ES-I3 (cell line): ENCODE data around the gene TMEM161A.
"Not testable (repeated sequence)": the region's sequence is repeated elsewhere in the genome, so short reads cannot be mapped to it uniquely, and the experiment has no call there.

Experiments
- H3K36me3 ChIP-seq: 2 replicates; pipeline ENCODE4 v1.6.1; 2013; ENCODE audit warnings: mild to moderate bottlenecking, low read length, control low read depth, moderate library complexity; ENCODE audit not compliant: insufficient read depth
- H3K4me1 ChIP-seq: 2 replicates; pipeline ENCODE4 v1.6.1; 2013; ENCODE audit warnings: mild to moderate bottlenecking, control low read depth, low read length; ENCODE audit not compliant: insufficient read depth
- H3K9ac ChIP-seq: 2 replicates; pipeline ENCODE4 v1.6.1; 2013; ENCODE audit warnings: low read depth, mild to moderate bottlenecking, low read length, moderate library complexity
- H3K9me3 ChIP-seq: 2 replicates; pipeline ENCODE4 v1.6.1; 2013; ENCODE audit warnings: mild to moderate bottlenecking, low read length, moderate library complexity; ENCODE audit not compliant: control insufficient read depth, insufficient read depth

Gene TMEM161A

GRCh38 chr19:19105365-19106055 lies 32.8 kb downstream of the TMEM161A start:
- H3K9ac ChIP-seq: peak overlapping the region; percentile 69; the same call in 1 of the 2 replicates
- peaks cover 5% of the 10 kb centered on the region for H3K4me1 ChIP-seq
- no peaks in the 10 kb centered on the region for H3K36me3 ChIP-seq
- no peaks in the 10 kb centered on the region for H3K9me3 ChIP-seq

- peaks cover 5% of the 10 kb centered on the region for H3K4me1 ChIP-seq
- no peaks in the 10 kb centered on the region for H3K9me3 ChIP-seq
- H3K9ac ChIP-seq: no peak overlapping the region
- H3K36me3 ChIP-seq: no peaks in the 10 kb centered on the region
These were observed 35.1 kb downstream of the TMEM161A start for GRCh38 chr19:19103167-19103566.

- not testable (repeated sequence) for H3K4me1 ChIP-seq, H3K9ac ChIP-seq, H3K36me3 ChIP-seq, H3K9me3 ChIP-seq
These were observed 35.7 kb downstream of the TMEM161A start for GRCh38 chr19:19102566-19102965.

GRCh38 chr19:19101540-19101939 lies 36.7 kb downstream of the TMEM161A start:
- peaks cover 5% of the 10 kb centered on the region for H3K4me1 ChIP-seq

DNA sequence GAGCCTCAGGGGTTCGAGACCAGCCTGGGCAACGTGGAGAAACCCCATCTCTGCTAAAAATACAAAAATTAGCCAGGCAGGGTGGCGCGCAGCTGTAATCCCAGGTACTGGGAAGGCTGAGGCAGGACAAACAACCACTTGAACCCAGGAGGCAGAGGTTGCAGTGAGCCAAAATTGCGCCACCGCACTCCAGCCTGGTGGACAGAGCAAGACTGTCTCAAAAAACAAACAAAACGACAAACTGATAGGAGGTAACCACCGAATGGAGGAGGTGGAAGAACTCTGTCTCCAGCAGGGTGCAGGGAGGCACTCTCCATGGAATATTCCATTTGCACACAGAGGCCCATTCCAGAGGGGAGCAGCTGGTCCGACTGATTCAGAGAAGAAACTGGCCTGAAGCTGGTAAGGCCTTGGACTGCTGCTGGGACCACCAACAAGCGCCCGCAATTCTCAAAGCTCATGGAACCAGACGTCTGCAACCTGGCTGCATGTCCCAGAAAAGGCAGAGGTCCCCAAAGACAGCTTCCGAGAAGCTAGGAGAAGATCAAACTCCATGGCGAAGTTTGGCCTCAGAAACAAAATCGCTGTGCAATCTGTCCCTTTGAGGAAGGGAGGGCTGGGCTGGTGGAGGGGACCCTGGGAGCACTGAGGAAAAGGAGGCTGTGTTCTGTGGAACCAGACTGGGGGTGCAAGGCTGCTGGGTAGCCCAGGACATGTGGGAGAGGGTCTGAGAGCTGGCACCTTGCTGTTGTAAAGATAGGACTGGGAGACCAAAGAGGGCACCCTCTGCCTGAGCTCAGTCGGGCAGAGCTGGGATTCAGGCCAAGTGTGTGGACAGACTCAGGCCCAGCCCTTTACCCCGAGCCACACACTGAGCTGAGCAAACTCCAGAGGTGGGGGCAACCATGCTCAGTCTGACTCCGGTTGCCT lies 39.3 kb downstream of the TMEM161A start:
- Histone ChIP-seq H3K36me3 (no peaks in the 10 kb centered on the region), H3K9ac (no peak overlapping the region), H3K4me1 (no peaks in the 10 kb centered on the region; the same call in 1 of the 2 replicates), H3K9me3 (no peaks in the 10 kb centered on the region)

More at GRCh38 chr19:19101540-19101939, 36.7 kb downstream of the TMEM161A start:
- H3K9ac ChIP-seq: no peak overlapping the region
- H3K36me3 ChIP-seq: no peaks in the 10 kb centered on the region
- no peaks in the 10 kb centered on the region for H3K9me3 ChIP-seq

GRCh38 chr19:19098084-19098702 lies 40.1 kb downstream of the TMEM161A start:
- Histone ChIP-seq H3K4me1 (no peaks in the 10 kb centered on the region; the same call in 1 of the 2 replicates), H3K36me3 (no peaks in the 10 kb centered on the region), H3K9ac (no peak overlapping the region), H3K9me3 (no peaks in the 10 kb centered on the region)

- Histone ChIP-seq H3K4me1 (no peaks in the 10 kb centered on the region; the same call in 1 of the 2 replicates), H3K9me3 (no peaks in the 10 kb centered on the region), H3K9ac (no peak overlapping the region), H3K36me3 (no peaks in the 10 kb centered on the region)
These were observed 41.3 kb downstream of the TMEM161A start for GRCh38 chr19:19096641-19097627.

DNA sequence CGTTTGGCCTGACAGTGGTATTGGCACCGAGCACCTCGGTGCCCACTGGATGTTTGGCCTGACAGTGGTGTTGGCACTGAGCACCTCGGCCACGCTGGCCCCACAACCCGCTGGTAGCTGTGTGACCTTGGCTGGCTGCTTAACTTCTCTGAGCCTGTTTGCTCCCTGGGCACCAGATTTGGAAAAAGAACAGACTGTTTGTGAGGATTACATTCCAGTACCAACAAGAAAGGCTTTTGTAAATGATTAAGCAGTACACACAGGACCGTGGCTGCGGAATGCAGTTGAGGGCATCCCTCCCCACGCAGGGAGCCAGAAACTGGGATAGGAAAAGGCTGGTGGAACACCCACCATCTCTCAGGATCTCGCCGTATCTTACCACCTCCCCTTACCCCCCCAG lies 42.6 kb downstream of the TMEM161A start:
- Histone ChIP-seq H3K36me3 (no peaks in the 10 kb centered on the region), H3K9me3 (no peaks in the 10 kb centered on the region), H3K4me1 (no peaks in the 10 kb centered on the region; the same call in 1 of the 2 replicates), H3K9ac (no peak overlapping the region)

GRCh38 chr19:19094513-19094912 lies 43.8 kb downstream of the TMEM161A start:
- H3K36me3 ChIP-seq: no peaks in the 10 kb centered on the region
- H3K9me3 ChIP-seq: no peaks in the 10 kb centered on the region
- H3K4me1 ChIP-seq: peaks cover 8% of the 10 kb centered on the region
- no peak overlapping the region for H3K9ac ChIP-seq

GRCh38 chr19:19087676-19088075 lies 50.6 kb downstream of the TMEM161A start:
- Histone ChIP-seq H3K4me1 (peaks cover 8% of the 10 kb centered on the region), H3K36me3 (no peaks in the 10 kb centered on the region), H3K9ac (no peak overlapping the region), H3K9me3 (no peaks in the 10 kb centered on the region)

DNA sequence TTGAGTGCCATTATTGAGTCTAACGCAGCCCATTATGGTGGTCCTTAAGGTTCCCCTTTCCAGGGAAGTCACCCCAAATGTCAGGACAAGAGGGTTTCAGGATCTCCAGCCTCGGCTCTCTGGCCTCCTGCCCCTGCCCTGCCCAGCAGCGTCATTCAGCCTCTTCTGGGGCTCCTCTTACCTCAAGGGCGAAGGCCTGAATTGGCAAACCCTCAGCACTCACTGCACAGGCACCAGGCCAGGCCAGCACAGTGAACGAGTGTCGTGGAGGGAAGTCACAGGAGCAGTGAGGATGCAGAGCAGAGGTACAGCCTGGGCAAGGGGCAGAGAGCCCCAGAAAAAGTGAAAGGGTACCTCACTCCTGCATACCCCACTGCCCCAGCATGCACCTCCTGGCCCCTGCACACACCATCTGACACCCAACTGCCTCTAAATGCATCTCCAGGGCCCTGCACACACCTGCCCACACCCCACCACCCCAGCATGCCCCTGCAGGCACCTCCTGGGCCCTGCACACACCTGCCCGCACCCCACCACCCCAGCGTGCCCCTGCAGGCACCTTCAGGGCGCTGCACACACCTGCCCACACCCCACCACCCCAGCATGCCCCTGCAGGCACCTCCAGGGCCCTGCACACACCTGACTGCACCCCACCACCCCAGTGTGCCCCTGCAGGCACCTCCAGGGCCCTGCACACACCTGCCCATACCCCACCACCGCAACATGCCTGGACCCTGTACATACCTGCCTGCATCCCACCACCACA lies 54.7 kb downstream of the TMEM161A start:
- Histone ChIP-seq H3K9ac (no peak overlapping the region), H3K36me3 (no peaks in the 10 kb centered on the region)

DNA sequence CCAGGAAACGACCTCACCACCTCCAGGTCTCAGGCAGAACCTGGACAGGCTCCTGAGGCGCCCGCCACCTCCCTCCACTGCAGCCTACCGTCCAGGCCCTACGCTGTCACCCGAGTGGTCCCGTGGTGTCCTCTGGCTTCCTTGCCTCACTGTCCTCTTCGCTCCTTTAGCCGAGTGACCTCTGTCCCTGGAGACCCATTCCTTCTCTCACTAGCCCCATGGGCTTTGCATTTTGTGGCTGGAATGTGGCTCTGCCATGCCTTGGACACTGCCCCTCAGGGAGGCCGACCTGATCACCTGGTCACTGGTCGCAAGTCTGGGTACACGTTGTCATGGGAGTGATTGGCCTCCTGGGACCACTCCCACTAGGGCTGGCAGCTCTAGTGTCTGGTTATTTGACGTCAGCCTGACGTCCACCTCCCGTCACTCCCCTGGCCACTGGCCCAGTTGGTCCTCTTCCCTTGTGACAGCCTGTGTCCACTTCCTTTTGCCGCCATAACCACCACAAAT lies 56.6 kb downstream of the TMEM161A start:
- H3K9ac ChIP-seq: no peak overlapping the region

More for the DNA sequence above, 54.7 kb downstream of the TMEM161A start:
- no peaks in the 10 kb centered on the region for H3K9me3 ChIP-seq
- no peaks in the 10 kb centered on the region; the same call in 1 of the 2 replicates for H3K4me1 ChIP-seq

GRCh38 chr19:19079571-19079970 lies 58.7 kb downstream of the TMEM161A start:
- Histone ChIP-seq H3K9ac (no peak overlapping the region), H3K9me3 (no peaks in the 10 kb centered on the region), H3K36me3 (no peaks in the 10 kb centered on the region), H3K4me1 (no peaks in the 10 kb centered on the region)

More for the DNA sequence above, 56.6 kb downstream of the TMEM161A start:
- Histone ChIP-seq H3K9me3 (no peaks in the 10 kb centered on the region), H3K4me1 (no peaks in the 10 kb centered on the region), H3K36me3 (no peaks in the 10 kb centered on the region)
